ENCODE measurements around the gene MMP17.
"Not testable (repeated sequence)": the region's sequence is repeated elsewhere in the genome, so short reads cannot be mapped to it uniquely, and the experiment has no call there.

The MMP17 gene

DNA sequence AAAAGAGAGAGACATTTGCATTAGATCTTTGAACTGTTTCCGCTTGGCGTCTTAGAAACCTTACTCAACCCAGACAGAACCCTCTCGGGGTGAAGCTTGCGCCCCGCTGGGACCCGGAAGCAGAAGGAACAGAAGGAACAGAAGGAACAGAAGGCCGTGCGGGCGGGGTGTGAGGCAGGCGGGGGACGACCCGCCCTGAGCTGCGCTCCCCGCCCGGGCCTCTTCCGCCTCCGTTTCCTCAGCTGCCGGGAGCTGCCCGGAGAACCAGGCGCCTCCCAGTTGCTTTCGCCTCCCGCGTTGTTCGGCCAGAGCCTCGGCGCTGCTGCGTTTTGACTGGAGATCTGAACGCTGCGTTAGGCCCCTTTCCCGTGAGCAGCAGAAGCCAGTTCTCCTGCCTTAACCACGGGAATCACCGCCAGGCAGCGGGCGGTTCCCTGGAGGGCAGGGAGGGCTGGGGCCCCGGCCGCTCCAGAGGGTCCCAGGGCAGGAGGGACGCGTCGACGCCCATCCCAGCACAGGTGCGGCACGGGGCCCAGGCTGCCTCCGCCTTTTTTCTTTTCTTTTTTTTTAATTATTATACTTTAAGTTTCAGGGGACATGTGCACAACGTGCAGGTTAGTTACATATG, 19.3 kb upstream of the MMP17 start:
- Histone ChIP-seq H3K9me3 (ENCODE audit: control insufficient read depth, insufficient read depth, low read length) (peaks cover 8% of the 10 kb centered on the region; the same call in 1 of the 2 replicates), H3K36me3 (ENCODE audit: control insufficient read depth, low read length) (no peaks in the 10 kb centered on the region), H3K9me2 (replicated peaks; ENCODE audit: control insufficient read depth, low read length) (no peaks in the 10 kb centered on the region), H3K4me1 (ENCODE audit: control insufficient read depth, low read length) (peaks cover 3% of the 10 kb centered on the region; the same call in 1 of the 2 replicates), H3F3A (ENCODE audit: control insufficient read depth, insufficient read depth) (no peaks in the 10 kb centered on the region), H3K27me3 (ENCODE audit: control insufficient read depth, low read length) (no peaks in the 10 kb centered on the region), H3K79me2 (ENCODE audit: control insufficient read depth, low read length) (no peaks in the 10 kb centered on the region), H3K4me3 (ENCODE audit: low read length) (no peak overlapping the region), H3K27ac (ENCODE audit: low read depth, low read length) (no peak overlapping the region), H3K4me2 (ENCODE audit: low read length) (no peak overlapping the region), H4K20me1 (ENCODE audit: control insufficient read depth, insufficient read depth, low read depth, low read length) (no peaks in the 10 kb centered on the region)
- TF ChIP-seq, protein P1, sequence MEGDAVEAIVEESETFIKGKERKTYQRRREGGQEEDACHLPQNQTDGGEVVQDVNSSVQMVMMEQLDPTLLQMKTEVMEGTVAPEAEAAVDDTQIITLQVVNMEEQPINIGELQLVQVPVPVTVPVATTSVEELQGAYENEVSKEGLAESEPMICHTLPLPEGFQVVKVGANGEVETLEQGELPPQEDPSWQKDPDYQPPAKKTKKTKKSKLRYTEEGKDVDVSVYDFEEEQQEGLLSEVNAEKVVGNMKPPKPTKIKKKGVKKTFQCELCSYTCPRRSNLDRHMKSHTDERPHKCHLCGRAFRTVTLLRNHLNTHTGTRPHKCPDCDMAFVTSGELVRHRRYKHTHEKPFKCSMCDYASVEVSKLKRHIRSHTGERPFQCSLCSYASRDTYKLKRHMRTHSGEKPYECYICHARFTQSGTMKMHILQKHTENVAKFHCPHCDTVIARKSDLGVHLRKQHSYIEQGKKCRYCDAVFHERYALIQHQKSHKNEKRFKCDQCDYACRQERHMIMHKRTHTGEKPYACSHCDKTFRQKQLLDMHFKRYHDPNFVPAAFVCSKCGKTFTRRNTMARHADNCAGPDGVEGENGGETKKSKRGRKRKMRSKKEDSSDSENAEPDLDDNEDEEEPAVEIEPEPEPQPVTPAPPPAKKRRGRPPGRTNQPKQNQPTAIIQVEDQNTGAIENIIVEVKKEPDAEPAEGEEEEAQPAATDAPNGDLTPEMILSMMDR (IDR thresholded peaks at IDR 0.05; ENCODE audit: low read depth, low read length, poor library complexity, severe bottlenecking), result no peak
- no peak for TF ChIP-seq EZH2phosphoT487 (IDR thresholded peaks at IDR 0.05; ENCODE audit: borderline replicate concordance, low read length)

DNA sequence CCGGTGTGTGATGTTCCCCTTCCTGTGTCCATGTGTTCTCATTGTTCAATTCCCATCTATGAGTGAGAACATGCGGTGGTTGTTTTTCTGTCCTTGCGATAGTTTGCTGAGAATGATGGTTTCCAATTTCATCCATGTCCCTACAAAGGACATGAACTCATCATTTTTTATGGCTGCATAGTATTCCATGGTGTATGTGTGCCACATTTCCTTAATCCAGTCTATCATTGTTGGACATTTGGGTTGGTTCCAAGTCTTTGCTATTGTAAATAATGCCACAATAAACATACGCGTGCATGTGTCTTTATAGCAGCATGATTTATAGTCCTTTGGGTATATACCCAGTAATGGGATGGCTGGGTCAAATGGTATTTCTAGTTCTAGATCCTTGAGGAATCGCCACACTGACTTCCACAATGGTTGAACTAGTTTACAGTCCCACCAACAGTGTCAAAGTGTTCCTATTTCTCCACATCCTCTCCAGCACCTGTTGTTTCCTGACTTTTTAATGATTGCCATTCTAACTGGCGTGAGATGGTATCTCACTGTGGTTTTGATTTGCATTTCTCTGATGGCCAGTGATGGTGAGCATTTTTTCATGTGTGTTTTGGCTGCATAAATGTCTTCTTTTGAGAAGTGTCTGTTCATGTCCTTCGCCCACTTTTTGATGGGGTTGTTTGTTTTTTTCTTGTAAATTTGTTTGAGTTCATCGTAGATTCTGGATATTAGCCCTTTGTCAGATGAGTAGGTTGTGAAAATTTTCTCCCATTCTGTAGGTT, 18.5 kb upstream of the MMP17 start:
- not testable (repeated sequence) for H3K27me3 ChIP-seq (ENCODE audit: control insufficient read depth, low read length)

DNA sequence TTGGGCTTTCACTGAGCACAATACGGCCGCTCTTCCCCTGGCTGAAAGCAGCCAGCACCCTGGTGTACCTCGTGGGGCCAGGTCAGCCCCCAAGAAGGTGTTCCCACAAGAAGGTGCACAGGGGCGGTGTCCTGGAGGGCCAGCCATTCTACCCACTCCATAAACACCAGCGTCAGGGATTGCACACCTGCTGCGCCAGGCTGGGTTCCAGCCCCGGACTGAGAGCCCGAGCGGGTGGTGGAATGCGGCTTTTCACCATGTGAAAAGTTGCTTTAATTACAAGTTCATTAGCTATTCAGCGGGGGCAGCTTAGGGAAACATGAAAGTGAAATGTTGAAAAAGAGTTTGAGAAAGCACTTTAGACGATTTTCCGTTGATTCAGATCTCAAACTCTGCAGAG, 17.5 kb upstream of the MMP17 start:
- no peaks in the 10 kb centered on the region for H3K4me1 ChIP-seq (ENCODE audit: control insufficient read depth, low read length)
- no peaks in the 10 kb centered on the region for H3K79me2 ChIP-seq (ENCODE audit: control insufficient read depth, low read length)
- no peak overlapping the region for H3K27ac ChIP-seq (ENCODE audit: low read depth, low read length)
- no peaks in the 10 kb centered on the region for H3K9me2 ChIP-seq (replicated peaks; ENCODE audit: control insufficient read depth, low read length)
- no peak overlapping the region for H3K4me3 ChIP-seq (ENCODE audit: low read length)
- no peaks in the 10 kb centered on the region for H3F3A ChIP-seq (ENCODE audit: control insufficient read depth, insufficient read depth)
- H3K36me3 ChIP-seq (ENCODE audit: control insufficient read depth, low read length), result no peaks in the 10 kb centered on the region
- no peaks in the 10 kb centered on the region for H4K20me1 ChIP-seq (ENCODE audit: control insufficient read depth, insufficient read depth, low read depth, low read length)
- peaks cover 8% of the 10 kb centered on the region; the same call in 1 of the 2 replicates for H3K9me3 ChIP-seq (ENCODE audit: control insufficient read depth, insufficient read depth, low read length)
- no peaks in the 10 kb centered on the region for H3K27me3 ChIP-seq (ENCODE audit: control insufficient read depth, low read length)
- no peak overlapping the region for H3K4me2 ChIP-seq (ENCODE audit: low read length)
- TF ChIP-seq, protein P1 (IDR thresholded peaks at IDR 0.05; ENCODE audit: low read depth, low read length, poor library complexity, severe bottlenecking), result no peak
- TF ChIP-seq EZH2phosphoT487 (IDR thresholded peaks at IDR 0.05; ENCODE audit: borderline replicate concordance, low read length), result no peak

More for the DNA sequence above, 18.5 kb upstream of the MMP17 start:
- H3K79me2 ChIP-seq (ENCODE audit: control insufficient read depth, low read length); H3K27ac ChIP-seq (ENCODE audit: low read depth, low read length); H3K9me3 ChIP-seq (ENCODE audit: control insufficient read depth, insufficient read depth, low read length); H4K20me1 ChIP-seq (ENCODE audit: control insufficient read depth, insufficient read depth, low read depth, low read length); H3K4me2 ChIP-seq (ENCODE audit: low read length); H3K4me3 ChIP-seq (ENCODE audit: low read length); H3K9me2 ChIP-seq (replicated peaks; ENCODE audit: control insufficient read depth, low read length); H3K4me1 ChIP-seq (ENCODE audit: control insufficient read depth, low read length); H3F3A ChIP-seq (ENCODE audit: control insufficient read depth, insufficient read depth); H3K36me3 ChIP-seq (ENCODE audit: control insufficient read depth, low read length): not testable (repeated sequence)

DNA sequence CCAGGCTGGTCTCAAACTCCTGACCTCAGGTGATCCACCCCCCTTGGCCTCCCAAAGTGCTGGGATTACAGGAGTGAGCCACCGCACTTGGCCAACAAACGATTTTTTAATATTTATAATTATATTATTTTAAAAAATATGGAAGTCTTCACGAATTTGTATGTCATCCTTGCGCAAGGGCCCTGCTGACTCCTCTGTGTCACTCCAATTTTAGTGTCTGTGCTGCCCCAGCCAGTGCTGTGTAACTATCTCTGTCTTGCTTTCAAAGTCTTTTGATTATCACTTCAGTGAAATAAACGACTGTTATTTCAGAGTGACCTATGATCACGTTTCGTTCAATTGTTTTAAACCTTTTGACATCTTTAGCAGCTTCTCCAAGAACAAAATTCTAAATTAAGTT, 13.1 kb upstream of the MMP17 start:
- Histone ChIP-seq H3K4me1 (ENCODE audit: control insufficient read depth, low read length) (no peaks in the 10 kb centered on the region), H3K27me3 (ENCODE audit: control insufficient read depth, low read length) (no peaks in the 10 kb centered on the region), H4K20me1 (ENCODE audit: control insufficient read depth, insufficient read depth, low read depth, low read length) (no peaks in the 10 kb centered on the region), H3F3A (ENCODE audit: control insufficient read depth, insufficient read depth) (no peaks in the 10 kb centered on the region), H3K36me3 (ENCODE audit: control insufficient read depth, low read length) (no peaks in the 10 kb centered on the region), H3K79me2 (ENCODE audit: control insufficient read depth, low read length) (no peaks in the 10 kb centered on the region), H3K4me3 (ENCODE audit: low read length) (no peak overlapping the region), H3K9me3 (ENCODE audit: control insufficient read depth, insufficient read depth, low read length) (peaks cover 8% of the 10 kb centered on the region; the same call in 1 of the 2 replicates), H3K27ac (ENCODE audit: low read depth, low read length) (no peak overlapping the region), H3K4me2 (ENCODE audit: low read length) (no peak overlapping the region), H3K9me2 (replicated peaks; ENCODE audit: control insufficient read depth, low read length) (no peaks in the 10 kb centered on the region)
- TF ChIP-seq, protein P1 (IDR thresholded peaks at IDR 0.05; ENCODE audit: low read depth, low read length, poor library complexity, severe bottlenecking), result no peak
- no peak for TF ChIP-seq EZH2phosphoT487 (IDR thresholded peaks at IDR 0.05; ENCODE audit: borderline replicate concordance, low read length)
